GM12878 (cell line): ENCODE results near the gene SRBD1.

Experiments used
- CBFB ChIP-seq: IDR thresholded peaks from 2 replicates; pipeline ENCODE4 v1.6.1; 2016; ENCODE audit warnings: antibody characterized with exemption, low read depth
- CBX3 ChIP-seq: fragments of 200-600 bp; sonication (generic); IDR thresholded peaks from 2 replicates; pipeline ENCODE4 v1.6.1; 2016; ENCODE audit warnings: low read depth, borderline replicate concordance
- CTCF ChIP-seq, 3 experiments: IDR thresholded peaks in 2 of 3; conservative IDR thresholded peaks in 1 of 3; 2 replicates each; pipeline ENCODE4 v1.5.1; 2011; ENCODE audit warnings: low read depth in 3 of 3, low read length in 3 of 3, mild to moderate bottlenecking in 3 of 3, control low read depth in 2 of 3, moderate library complexity in 2 of 3, inconsistent platforms in 1 of 3, mixed read lengths in 1 of 3; ENCODE audit not compliant: control insufficient read depth in 2 of 3, insufficient read depth in 1 of 3; ENCODE audit errors: extremely low read depth in 1 of 3
- EP300 ChIP-seq, 2 experiments: fragments of 150-350 bp in 1 of 2; IDR thresholded peaks; 2 replicates each; pipeline ENCODE4 v1.6.1; 2011 to 2012; ENCODE audit warnings: low read depth in 2 of 2, low read length in 2 of 2, borderline replicate concordance in 1 of 2, improper control_type of control experiment in 1 of 2, inconsistent platforms in 1 of 2; ENCODE audit not compliant: control insufficient read depth in 1 of 2
- POLR2A ChIP-seq: IDR thresholded peaks from 2 replicates; pipeline ENCODE4 v1.6.1; 2011; ENCODE audit warnings: low read depth, mild to moderate bottlenecking, low read length
- SIN3A ChIP-seq: IDR thresholded peaks from 2 replicates; pipeline ENCODE4 v1.6.1; 2012; ENCODE audit warnings: low read depth, low read length, improper control_type of control experiment
- TCF7 ChIP-seq: IDR thresholded peaks from 2 replicates; pipeline ENCODE4 v1.6.1; 2014; ENCODE audit warnings: antibody characterized with exemption, borderline replicate concordance
- YY1 ChIP-seq: IDR thresholded peaks from 2 replicates; pipeline ENCODE4 v1.6.1; 2011; ENCODE audit warnings: low read depth, mild to moderate bottlenecking, low read length
- ZNF207 ChIP-seq: fragments of 450-650 bp; IDR thresholded peaks from 2 replicates; pipeline ENCODE4 v1.6.1; 2014; ENCODE audit warnings: antibody characterized with exemption, mild to moderate bottlenecking, borderline replicate concordance
- TF ChIP-seq, protein P1 (sequence below): fragments of 450-650 bp; IDR thresholded peaks from 2 replicates; pipeline ENCODE4 v1.6.1; 2017; ENCODE audit warnings: mild to moderate bottlenecking

GRCh38 chr2:45498661-45499550, 112.2 kb downstream of the SRBD1 start:
- TF ChIP-seq YY1 (no peak), POLR2A (no peak), CTCF (IDR thresholded peaks at IDR 0.05 in 2 of 3, conservative IDR thresholded peaks at IDR 0.05 in 1 of 3; ENCODE audit: control insufficient read depth in 2 of 3, extremely low read depth in 1 of 3, insufficient read depth in 1 of 3, low read depth in 3 of 3, low read length in 3 of 3) (no peak), CBX3 (no peak), ZNF207 (no peak), SIN3A (no peak), TCF7 (no peak), CBFB (no peak), EP300 (IDR thresholded peaks at IDR 0.05; ENCODE audit: borderline replicate concordance in 1 of 2, control insufficient read depth in 1 of 2, low read depth in 2 of 2, low read length in 2 of 2) (no peak)
- TF ChIP-seq, protein P1, sequence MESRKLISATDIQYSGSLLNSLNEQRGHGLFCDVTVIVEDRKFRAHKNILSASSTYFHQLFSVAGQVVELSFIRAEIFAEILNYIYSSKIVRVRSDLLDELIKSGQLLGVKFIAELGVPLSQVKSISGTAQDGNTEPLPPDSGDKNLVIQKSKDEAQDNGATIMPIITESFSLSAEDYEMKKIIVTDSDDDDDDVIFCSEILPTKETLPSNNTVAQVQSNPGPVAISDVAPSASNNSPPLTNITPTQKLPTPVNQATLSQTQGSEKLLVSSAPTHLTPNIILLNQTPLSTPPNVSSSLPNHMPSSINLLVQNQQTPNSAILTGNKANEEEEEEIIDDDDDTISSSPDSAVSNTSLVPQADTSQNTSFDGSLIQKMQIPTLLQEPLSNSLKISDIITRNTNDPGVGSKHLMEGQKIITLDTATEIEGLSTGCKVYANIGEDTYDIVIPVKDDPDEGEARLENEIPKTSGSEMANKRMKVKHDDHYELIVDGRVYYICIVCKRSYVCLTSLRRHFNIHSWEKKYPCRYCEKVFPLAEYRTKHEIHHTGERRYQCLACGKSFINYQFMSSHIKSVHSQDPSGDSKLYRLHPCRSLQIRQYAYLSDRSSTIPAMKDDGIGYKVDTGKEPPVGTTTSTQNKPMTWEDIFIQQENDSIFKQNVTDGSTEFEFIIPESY: no peak
